ENCODE results near the gene ETV6.

ETV6 gene

GRCh38 chr12:11861864-11862600 is 212.6 kb downstream of the ETV6 start:
- H3K9ac ChIP-seq (ENCODE audit: low read length): no peak overlapping the region
- 0 out of 2 replicates have a peak overlapping the region, but pooled peaks have one; percentile 7 for H3K27ac ChIP-seq (ENCODE audit: low read depth, low read length)
- peaks cover 4% of the 10 kb centered on the region; the same call in 1 of the 2 replicates for H3K36me3 ChIP-seq (ENCODE audit: control insufficient read depth, insufficient read depth, low read length)
- H3K27me3 ChIP-seq (ENCODE audit: control insufficient read depth, insufficient read depth, low read length): no peaks in the 10 kb centered on the region
- no peak overlapping the region for H3K4me3 ChIP-seq (ENCODE audit: low read depth, low read length)
- H3K9me3 ChIP-seq (ENCODE audit: control insufficient read depth, insufficient read depth, low read depth, low read length): peaks cover 13% of the 10 kb centered on the region; the same call in 1 of the 2 replicates
- H3K4me1 ChIP-seq (ENCODE audit: control insufficient read depth, insufficient read depth, low read length): peaks cover 24% of the 10 kb centered on the region

GRCh38 chr12:11862798-11863197 is 213.3 kb downstream of the ETV6 start:
- no peaks in the 10 kb centered on the region for H3K27me3 ChIP-seq (ENCODE audit: control insufficient read depth, insufficient read depth, low read length)
- H3K4me3 ChIP-seq (ENCODE audit: low read depth, low read length): no peak overlapping the region
- H3K4me1 ChIP-seq (ENCODE audit: control insufficient read depth, insufficient read depth, low read length): peaks cover 19% of the 10 kb centered on the region
- H3K27ac ChIP-seq (ENCODE audit: low read depth, low read length): no peak overlapping the region
- H3K36me3 ChIP-seq (ENCODE audit: control insufficient read depth, insufficient read depth, low read length): peaks cover 4% of the 10 kb centered on the region; the same call in 1 of the 2 replicates
- peaks cover 13% of the 10 kb centered on the region; the same call in 1 of the 2 replicates for H3K9me3 ChIP-seq (ENCODE audit: control insufficient read depth, insufficient read depth, low read depth, low read length)
- no peak overlapping the region for H3K9ac ChIP-seq (ENCODE audit: low read length)

- H3K36me3 ChIP-seq (ENCODE audit: control insufficient read depth, insufficient read depth, low read length): peaks cover 4% of the 10 kb centered on the region; the same call in 1 of the 2 replicates
- peaks cover 19% of the 10 kb centered on the region for H3K4me1 ChIP-seq (ENCODE audit: control insufficient read depth, insufficient read depth, low read length)
- H3K4me3 ChIP-seq (ENCODE audit: low read depth, low read length): no peak overlapping the region
- H3K27me3 ChIP-seq (ENCODE audit: control insufficient read depth, insufficient read depth, low read length): no peaks in the 10 kb centered on the region
- no peak overlapping the region for H3K27ac ChIP-seq (ENCODE audit: low read depth, low read length)
- H3K9me3 ChIP-seq (ENCODE audit: control insufficient read depth, insufficient read depth, low read depth, low read length): peaks cover 13% of the 10 kb centered on the region; the same call in 1 of the 2 replicates
- H3K9ac ChIP-seq (ENCODE audit: low read length): no peak overlapping the region
Observed at GRCh38 chr12:11863478-11863906, 214.0 kb downstream of the ETV6 start.

GRCh38 chr12:11863988-11864387 is 214.5 kb downstream of the ETV6 start:
- H3K9me3 ChIP-seq (ENCODE audit: control insufficient read depth, insufficient read depth, low read depth, low read length): peaks cover 13% of the 10 kb centered on the region; the same call in 1 of the 2 replicates

GRCh38 chr12:11865824-11866223 is 216.3 kb downstream of the ETV6 start:
- no peak overlapping the region for H3K27ac ChIP-seq (ENCODE audit: low read depth, low read length)
- H3K36me3 ChIP-seq (ENCODE audit: control insufficient read depth, insufficient read depth, low read length): peaks cover 12% of the 10 kb centered on the region
- H3K27me3 ChIP-seq (ENCODE audit: control insufficient read depth, insufficient read depth, low read length): no peaks in the 10 kb centered on the region

More at GRCh38 chr12:11863988-11864387, 214.5 kb downstream of the ETV6 start:
- H3K27me3 ChIP-seq (ENCODE audit: control insufficient read depth, insufficient read depth, low read length): no peaks in the 10 kb centered on the region
- H3K4me1 ChIP-seq (ENCODE audit: control insufficient read depth, insufficient read depth, low read length): peaks cover 19% of the 10 kb centered on the region
- peaks cover 4% of the 10 kb centered on the region; the same call in 1 of the 2 replicates for H3K36me3 ChIP-seq (ENCODE audit: control insufficient read depth, insufficient read depth, low read length)
- H3K27ac ChIP-seq (ENCODE audit: low read depth, low read length): no peak overlapping the region
- no peak overlapping the region for H3K4me3 ChIP-seq (ENCODE audit: low read depth, low read length)
- no peak overlapping the region for H3K9ac ChIP-seq (ENCODE audit: low read length)

GRCh38 chr12:11868027-11868426 is 218.6 kb downstream of the ETV6 start:
- no peak overlapping the region for H3K4me3 ChIP-seq (ENCODE audit: low read depth, low read length)
- H3K27me3 ChIP-seq (ENCODE audit: control insufficient read depth, insufficient read depth, low read length): no peaks in the 10 kb centered on the region
- H3K4me1 ChIP-seq (ENCODE audit: control insufficient read depth, insufficient read depth, low read length): no peaks in the 10 kb centered on the region
- H3K9ac ChIP-seq (ENCODE audit: low read length): no peak overlapping the region
- H3K27ac ChIP-seq (ENCODE audit: low read depth, low read length): no peak overlapping the region
- peaks cover 13% of the 10 kb centered on the region; the same call in 1 of the 2 replicates for H3K9me3 ChIP-seq (ENCODE audit: control insufficient read depth, insufficient read depth, low read depth, low read length)
- peaks cover 17% of the 10 kb centered on the region for H3K36me3 ChIP-seq (ENCODE audit: control insufficient read depth, insufficient read depth, low read length)

More at GRCh38 chr12:11865824-11866223, 216.3 kb downstream of the ETV6 start:
- Histone ChIP-seq H3K4me1 (ENCODE audit: control insufficient read depth, insufficient read depth, low read length) (peaks cover 11% of the 10 kb centered on the region), H3K9me3 (ENCODE audit: control insufficient read depth, insufficient read depth, low read depth, low read length) (peaks cover 13% of the 10 kb centered on the region; the same call in 1 of the 2 replicates), H3K4me3 (ENCODE audit: low read depth, low read length) (no peak overlapping the region), H3K9ac (ENCODE audit: low read length) (no peak overlapping the region)

- no peak overlapping the region for H3K4me3 ChIP-seq (ENCODE audit: low read depth, low read length)
- no peak overlapping the region for H3K9ac ChIP-seq (ENCODE audit: low read length)
- H3K9me3 ChIP-seq (ENCODE audit: control insufficient read depth, insufficient read depth, low read depth, low read length): peaks cover 13% of the 10 kb centered on the region; the same call in 1 of the 2 replicates
- no peaks in the 10 kb centered on the region for H3K4me1 ChIP-seq (ENCODE audit: control insufficient read depth, insufficient read depth, low read length)
- H3K27ac ChIP-seq (ENCODE audit: low read depth, low read length): no peak overlapping the region
- H3K36me3 ChIP-seq (ENCODE audit: control insufficient read depth, insufficient read depth, low read length): peaks cover 14% of the 10 kb centered on the region
- no peaks in the 10 kb centered on the region for H3K27me3 ChIP-seq (ENCODE audit: control insufficient read depth, insufficient read depth, low read length)
Observed at GRCh38 chr12:11869406-11869805, 219.9 kb downstream of the ETV6 start.

- peaks cover 14% of the 10 kb centered on the region for H3K36me3 ChIP-seq (ENCODE audit: control insufficient read depth, insufficient read depth, low read length)
Observed at GRCh38 chr12:11870041-11870451, 220.6 kb downstream of the ETV6 start.

GRCh38 chr12:11872055-11872454 is 222.6 kb downstream of the ETV6 start:
- Histone ChIP-seq H3K36me3 (ENCODE audit: control insufficient read depth, insufficient read depth, low read length) (peaks cover 14% of the 10 kb centered on the region), H3K9me3 (ENCODE audit: control insufficient read depth, insufficient read depth, low read depth, low read length) (no peaks in the 10 kb centered on the region), H3K4me1 (ENCODE audit: control insufficient read depth, insufficient read depth, low read length) (peaks cover 4% of the 10 kb centered on the region; the same call in 1 of the 2 replicates), H3K27me3 (ENCODE audit: control insufficient read depth, insufficient read depth, low read length) (no peaks in the 10 kb centered on the region), H3K27ac (ENCODE audit: low read depth, low read length) (no peak overlapping the region), H3K4me3 (ENCODE audit: low read depth, low read length) (no peak overlapping the region), H3K9ac (ENCODE audit: low read length) (no peak overlapping the region)

More at GRCh38 chr12:11870041-11870451, 220.6 kb downstream of the ETV6 start:
- no peaks in the 10 kb centered on the region for H3K27me3 ChIP-seq (ENCODE audit: control insufficient read depth, insufficient read depth, low read length)
- H3K27ac ChIP-seq (ENCODE audit: low read depth, low read length): no peak overlapping the region
- peaks cover 13% of the 10 kb centered on the region; the same call in 1 of the 2 replicates for H3K9me3 ChIP-seq (ENCODE audit: control insufficient read depth, insufficient read depth, low read depth, low read length)
- no peak overlapping the region for H3K9ac ChIP-seq (ENCODE audit: low read length)
- H3K4me1 ChIP-seq (ENCODE audit: control insufficient read depth, insufficient read depth, low read length): no peaks in the 10 kb centered on the region
- H3K4me3 ChIP-seq (ENCODE audit: low read depth, low read length): no peak overlapping the region

- no peak overlapping the region for H3K9ac ChIP-seq (ENCODE audit: low read length)
- H3K9me3 ChIP-seq (ENCODE audit: control insufficient read depth, insufficient read depth, low read depth, low read length): no peaks in the 10 kb centered on the region
- peaks cover 23% of the 10 kb centered on the region for H3K4me1 ChIP-seq (ENCODE audit: control insufficient read depth, insufficient read depth, low read length)
- H3K4me3 ChIP-seq (ENCODE audit: low read depth, low read length): no peak overlapping the region
- H3K36me3 ChIP-seq (ENCODE audit: control insufficient read depth, insufficient read depth, low read length): peaks cover 8% of the 10 kb centered on the region; the same call in 1 of the 2 replicates
- H3K27ac ChIP-seq (ENCODE audit: low read depth, low read length): 0 out of 2 replicates have a peak overlapping the region, but pooled peaks have one; percentile 9
- no peaks in the 10 kb centered on the region for H3K27me3 ChIP-seq (ENCODE audit: control insufficient read depth, insufficient read depth, low read length)
Observed at GRCh38 chr12:11875414-11875935, 226.0 kb downstream of the ETV6 start.

GRCh38 chr12:11876307-11876706 is 226.8 kb downstream of the ETV6 start:
- Histone ChIP-seq H3K9me3 (ENCODE audit: control insufficient read depth, insufficient read depth, low read depth, low read length) (no peaks in the 10 kb centered on the region), H3K4me3 (ENCODE audit: low read depth, low read length) (no peak overlapping the region), H3K27me3 (ENCODE audit: control insufficient read depth, insufficient read depth, low read length) (no peaks in the 10 kb centered on the region), H3K36me3 (ENCODE audit: control insufficient read depth, insufficient read depth, low read length) (peaks cover 3% of the 10 kb centered on the region; the same call in 1 of the 2 replicates), H3K9ac (ENCODE audit: low read length) (no peak overlapping the region), H3K4me1 (ENCODE audit: control insufficient read depth, insufficient read depth, low read length) (peaks cover 23% of the 10 kb centered on the region), H3K27ac (ENCODE audit: low read depth, low read length) (no peak overlapping the region)

All from HUES6 (cell line).